Gastroesophageal sphincter (tissue), 4 donors: ENCODE measurements around the gene DPYD. TPM values are rescaled to one million over a fixed set of nuclear protein-coding genes. Genes with fewer than 3 reads are reported as not detected.

Experiments
- ATAC-seq: fragments of 150-250 bp; one replicate; pipeline ENCODE4 v1.9.1; 2016; ENCODE audit warnings: mild to moderate bottlenecking, moderate library complexity
- H3K27ac ChIP-seq, 4 donors: fragments of 200-600 bp; sonication (generic) in 3 of 4; 1 replicate in 3 of 4; 2 replicates in 1 of 4; pipeline ENCODE4 v1.5.1; 2016 to 2019
- H3K27me3 ChIP-seq: fragments of 200-600 bp; sonication (generic); one replicate; pipeline ENCODE4 v1.5.1; 2019
- H3K36me3 ChIP-seq, 2 donors: fragments of 200-600 bp; sonication (generic); one replicate each; pipeline ENCODE4 v1.5.1; 2019; ENCODE audit warnings: control low read depth in 1 of 2
- H3K4me1 ChIP-seq, 3 donors: fragments of 200-600 bp; sonication (generic); 1 replicate in 2 of 3; 2 replicates in 1 of 3; pipeline ENCODE4 v1.5.1; 2016 to 2019; ENCODE audit warnings: control low read depth in 2 of 3
- H3K4me3 ChIP-seq, 2 donors: fragments of 200-600 bp; sonication (generic); one replicate each; pipeline ENCODE4 v1.5.1; 2019; ENCODE audit warnings: mild to moderate bottlenecking in 1 of 2, moderate library complexity in 1 of 2
- H3K9me3 ChIP-seq, 3 donors: fragments of 200-600 bp; sonication (generic); one replicate each; pipeline ENCODE4 v1.5.1; 2017 to 2019; ENCODE audit warnings: control low read depth in 2 of 3
- EP300 ChIP-seq: sonication (generic); formaldehyde crosslinking; IDR thresholded peaks from one replicate; pipeline ENCODE4 v1.6.1; 2017; ENCODE audit warnings: antibody characterized with exemption, mild to moderate bottlenecking
- POLR2A ChIP-seq, 2 donors: fragments of 450-650 bp; IDR thresholded peaks; one replicate each; pipeline ENCODE4 v1.6.1; 2017; ENCODE audit warnings: antibody characterized with exemption in 2 of 2, mild to moderate bottlenecking in 2 of 2, moderate library complexity in 1 of 2
- POLR2AphosphoS5 ChIP-seq: sonication (generic); formaldehyde crosslinking; IDR thresholded peaks from one replicate; pipeline ENCODE4 v1.6.1; 2017; ENCODE audit warnings: antibody characterized with exemption
- WGBS, 2 donors: methylation state at CpG; one replicate each; pipeline ENCODE4 v1.1.5; 2018; ENCODE audit warnings: low coverage in 1 of 2; 5-methylcytosine and 5-hydroxymethylcytosine counted together
- total RNA-seq, 4 donors: library from RNA; depleted of rRNA; stranded (reverse); fragments of >200 nt; gene quantifications; one replicate each; pipeline ENCODE4 v1.1.0, GENCODE V29; 2016
- TF ChIP-seq, protein P1 (sequence below), 4 experiments: fragments of 200-600 bp in 2 of 4; fragments of 450-650 bp in 2 of 4; sonication (generic) in 1 of 4; IDR thresholded peaks; one replicate each; pipeline ENCODE4 v1.5.1; 2017 to 2019; ENCODE audit warnings: antibody characterized with exemption in 4 of 4, mild to moderate bottlenecking in 2 of 4, moderate library complexity in 2 of 4

Gene DPYD
- total RNA-seq, 4 donors from 2014 or later: 31.2 to 53.0 (median 43.2) TPM

DNA sequence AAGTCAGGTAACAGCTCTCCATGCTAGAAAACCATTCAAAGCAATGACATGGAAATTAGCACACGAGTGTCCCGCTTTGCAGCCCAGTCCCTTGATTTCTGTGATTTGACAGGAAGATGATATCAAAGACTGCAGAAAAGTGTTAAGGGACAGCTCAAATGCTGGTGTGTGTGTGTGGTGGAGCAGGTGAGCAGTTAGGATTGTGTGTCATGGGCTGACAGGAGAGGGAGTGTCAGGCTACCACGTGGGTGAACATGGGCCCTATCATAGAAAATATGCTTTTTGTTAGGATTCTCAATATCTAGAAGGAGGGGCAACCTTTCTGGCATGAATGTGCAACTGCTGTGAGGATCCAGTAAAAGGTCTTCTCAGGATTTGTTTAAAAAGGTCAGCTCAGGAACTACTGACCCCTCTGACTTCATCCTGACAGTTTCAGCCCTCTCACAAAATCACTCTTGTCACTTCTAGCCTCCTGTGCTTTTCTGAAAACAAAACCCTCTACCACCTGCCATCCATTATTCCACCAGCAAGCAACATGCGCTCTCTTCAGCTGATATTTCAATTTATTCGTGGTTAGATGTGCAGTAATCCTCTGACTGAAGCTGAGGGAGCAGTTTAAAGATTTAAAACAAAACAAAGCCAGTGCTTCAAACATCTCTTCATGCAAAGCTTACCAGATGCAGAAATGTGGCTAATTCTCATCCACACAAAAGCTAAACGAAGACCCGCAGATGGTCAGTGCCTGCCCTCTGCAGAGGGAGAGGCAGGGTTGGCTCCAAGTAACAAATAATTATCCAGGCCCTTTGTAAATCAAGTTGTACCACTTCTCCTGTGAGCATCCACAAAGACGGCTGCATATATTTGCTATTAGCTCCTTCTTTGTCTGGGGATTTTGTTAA is 801.3 kb downstream of the DPYD start:
- H3K36me3 ChIP-seq: no peaks in the 10 kb centered on the region
- H3K9me3 ChIP-seq: no peaks in the 10 kb centered on the region
- TF ChIP-seq EP300: no peak
- no peak for TF ChIP-seq POLR2AphosphoS5
- TF ChIP-seq, protein P1, sequence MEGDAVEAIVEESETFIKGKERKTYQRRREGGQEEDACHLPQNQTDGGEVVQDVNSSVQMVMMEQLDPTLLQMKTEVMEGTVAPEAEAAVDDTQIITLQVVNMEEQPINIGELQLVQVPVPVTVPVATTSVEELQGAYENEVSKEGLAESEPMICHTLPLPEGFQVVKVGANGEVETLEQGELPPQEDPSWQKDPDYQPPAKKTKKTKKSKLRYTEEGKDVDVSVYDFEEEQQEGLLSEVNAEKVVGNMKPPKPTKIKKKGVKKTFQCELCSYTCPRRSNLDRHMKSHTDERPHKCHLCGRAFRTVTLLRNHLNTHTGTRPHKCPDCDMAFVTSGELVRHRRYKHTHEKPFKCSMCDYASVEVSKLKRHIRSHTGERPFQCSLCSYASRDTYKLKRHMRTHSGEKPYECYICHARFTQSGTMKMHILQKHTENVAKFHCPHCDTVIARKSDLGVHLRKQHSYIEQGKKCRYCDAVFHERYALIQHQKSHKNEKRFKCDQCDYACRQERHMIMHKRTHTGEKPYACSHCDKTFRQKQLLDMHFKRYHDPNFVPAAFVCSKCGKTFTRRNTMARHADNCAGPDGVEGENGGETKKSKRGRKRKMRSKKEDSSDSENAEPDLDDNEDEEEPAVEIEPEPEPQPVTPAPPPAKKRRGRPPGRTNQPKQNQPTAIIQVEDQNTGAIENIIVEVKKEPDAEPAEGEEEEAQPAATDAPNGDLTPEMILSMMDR (IDR thresholded peaks at IDR 0.05): no peak
- no peak for TF ChIP-seq POLR2A (IDR thresholded peaks at IDR 0.05)
- no peaks in the 10 kb centered on the region for H3K4me1 ChIP-seq
- ATAC-seq: no peak
- no peaks in the 10 kb centered on the region for H3K27me3 ChIP-seq
- H3K27ac ChIP-seq: no peak overlapping the region
- WGBS, 2 donors: 82 to 85% methylated on average over 6 to 7 of the region's 8 CpGs
- no peak overlapping the region for H3K4me3 ChIP-seq

DNA sequence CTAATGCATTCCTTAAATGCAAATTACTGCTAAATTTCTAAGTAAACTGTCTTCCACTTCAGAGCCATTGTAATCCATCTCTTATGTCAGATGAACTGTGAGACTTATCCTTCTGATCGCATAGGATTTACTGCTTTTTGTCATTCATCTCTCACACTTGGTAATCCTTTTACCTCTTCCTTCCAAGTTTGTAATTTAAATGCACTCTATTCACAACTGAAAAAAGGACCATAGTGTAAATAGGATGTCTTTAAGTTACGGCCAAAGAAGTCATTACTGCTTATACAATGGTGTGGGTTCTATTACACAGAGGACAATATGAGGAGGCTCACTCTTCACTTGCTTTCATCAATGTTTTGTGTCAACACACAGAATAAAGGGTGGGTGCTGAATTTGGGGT is 806.0 kb downstream of the DPYD start:
- no peaks in the 10 kb centered on the region for H3K27me3 ChIP-seq
- ATAC-seq: no peak
- no peaks in the 10 kb centered on the region for H3K4me1 ChIP-seq
- 56 to 82% methylated on average over 2 of the region's 2 CpGs for WGBS, 2 donors
- H3K36me3 ChIP-seq: no peaks in the 10 kb centered on the region
- H3K27ac ChIP-seq: no peak overlapping the region
- no peaks in the 10 kb centered on the region for H3K9me3 ChIP-seq
- H3K4me3 ChIP-seq: no peak overlapping the region
- TF ChIP-seq EP300 (no peak), POLR2AphosphoS5 (no peak), POLR2A (IDR thresholded peaks at IDR 0.05) (no peak)
- TF ChIP-seq, protein P1 (IDR thresholded peaks at IDR 0.05): no peak

- H3K4me1 ChIP-seq: no peaks in the 10 kb centered on the region
- no peak overlapping the region for H3K27ac ChIP-seq
- TF ChIP-seq POLR2AphosphoS5 (no peak), EP300 (no peak), POLR2A (IDR thresholded peaks at IDR 0.05) (no peak)
- TF ChIP-seq, protein P1 (IDR thresholded peaks at IDR 0.05): no peak
- H3K27me3 ChIP-seq: no peaks in the 10 kb centered on the region
- H3K4me3 ChIP-seq: no peak overlapping the region
- H3K36me3 ChIP-seq: no peaks in the 10 kb centered on the region
- whole genome bisulfite sequencing, 2 donors: 85 to 93% methylated on average over 2 to 3 of the region's 3 CpGs
- no peak for ATAC-seq
- no peaks in the 10 kb centered on the region for H3K9me3 ChIP-seq
Observed at GRCh38 chr1:97112442-97112841, 808.4 kb downstream of the DPYD start.

- Histone ChIP-seq H3K27me3 (no peaks in the 10 kb centered on the region), H3K9me3 (no peaks in the 10 kb centered on the region), H3K4me1 (no peaks in the 10 kb centered on the region), H3K4me3 (no peak overlapping the region), H3K36me3 (no peaks in the 10 kb centered on the region), H3K27ac (no peak overlapping the region)
- WGBS, 2 donors: 73 to 80% methylated on average over 1 of the region's 1 CpG
- TF ChIP-seq POLR2A (IDR thresholded peaks at IDR 0.05) (no peak), EP300 (no peak)
- TF ChIP-seq, protein P1 (IDR thresholded peaks at IDR 0.05): no peak
- no peak for ATAC-seq
Observed at GRCh38 chr1:97108179-97108578, 812.7 kb downstream of the DPYD start.

- TF ChIP-seq EP300: no peak
- no peak for TF ChIP-seq POLR2AphosphoS5
- TF ChIP-seq, protein P1 (IDR thresholded peaks at IDR 0.05): no peak
- TF ChIP-seq POLR2A (IDR thresholded peaks at IDR 0.05): no peak
- no peak overlapping the region for H3K4me3 ChIP-seq
- WGBS, 2 donors: 73 to 84% methylated on average over 2 of the region's 2 CpGs
- H3K4me1 ChIP-seq: no peaks in the 10 kb centered on the region
- no peaks in the 10 kb centered on the region for H3K27me3 ChIP-seq
- ATAC-seq: no peak
- H3K27ac ChIP-seq: no peak overlapping the region
- no peaks in the 10 kb centered on the region for H3K36me3 ChIP-seq
- H3K9me3 ChIP-seq: no peaks in the 10 kb centered on the region
Observed at GRCh38 chr1:97105531-97105930, 815.3 kb downstream of the DPYD start.
